Prostate gland (tissue), 2 donors: Measurements from ENCODE around the gene PDCD4. TPM values are rescaled to one million over a fixed set of nuclear protein-coding genes. Genes with fewer than 3 reads are reported as not detected.

Source experiments
- DNase-seq: peaks from one replicate; pipeline ENCODE4 v3.0.0-alpha.2; 2019; ENCODE audit warnings: low spot score
- H3K27ac ChIP-seq, 2 donors: fragments of 200-600 bp; sonication (generic); 2 replicates each; pipeline ENCODE4 v1.5.1; 2017 to 2019
- H3K27me3 ChIP-seq: fragments of 200-600 bp; sonication (generic); replicated peaks from 2 replicates; pipeline ENCODE4 v1.5.1; 2019; ENCODE audit not compliant: insufficient read depth
- H3K36me3 ChIP-seq, 2 donors: fragments of 200-600 bp; sonication (generic); 1 replicate in 1 of 2; 2 replicates in 1 of 2; pipeline versions ENCODE4 v1.5.1 to v1.8.1; 2017 to 2019
- H3K4me1 ChIP-seq: fragments of 200-600 bp; sonication (generic); replicated peaks from 2 replicates; pipeline ENCODE4 v1.5.1; 2019
- H3K4me3 ChIP-seq, 2 donors: fragments of 200-600 bp; sonication (generic); 2 replicates each; pipeline ENCODE4 v1.5.1; 2017 to 2019
- H3K9me3 ChIP-seq: fragments of 200-600 bp; sonication (generic); 2 replicates; pipeline ENCODE4 v1.5.1; 2017
- CTCF ChIP-seq, 4 experiments: fragments of 200-600 bp in 2 of 4; fragments of 450-650 bp in 2 of 4; sonication (generic) in 2 of 4; IDR thresholded peaks; 1 replicate in 3 of 4; 2 replicates in 1 of 4; pipeline ENCODE4 v1.5.1; 2016 to 2019; ENCODE audit warnings: antibody characterized with exemption in 4 of 4, mild to moderate bottlenecking in 2 of 4, moderate library complexity in 2 of 4
- POLR2A ChIP-seq: fragments of 450-650 bp; IDR thresholded peaks from one replicate; pipeline ENCODE4 v1.6.1; 2016; ENCODE audit warnings: antibody characterized with exemption, mild to moderate bottlenecking
- POLR2AphosphoS5 ChIP-seq: sonication (generic); formaldehyde crosslinking; IDR thresholded peaks from one replicate; pipeline ENCODE4 v1.6.1; 2017; ENCODE audit warnings: antibody characterized with exemption
- WGBS: methylation state at CpG from one replicate; pipeline ENCODE4 v1.1.5; 2018; 5-methylcytosine and 5-hydroxymethylcytosine counted together
- intact Hi-C: fragments of 100-400 bp; cut with DNase I; formaldehyde crosslinking; loops from one replicate; pipeline ENCODE4 v1.14.2; 2022
- total RNA-seq, 2 donors: library from RNA; depleted of rRNA; stranded (reverse); fragments of >200 nt; gene quantifications; one replicate each; pipeline ENCODE4 v1.1.0, GENCODE V29; 2016

The PDCD4 gene
- total RNA-seq, 2 donors from 2014 or later, result 104 to 120 TPM

GRCh38 chr10:110936757-110937156 is 65.0 kb downstream of the PDCD4 start:
- TF ChIP-seq CTCF (IDR thresholded peaks at IDR 0.05) (no peak), POLR2A (no peak), POLR2AphosphoS5 (no peak)
- H3K4me1 ChIP-seq, result no peaks in the 10 kb centered on the region
- no peak for DNase-seq
- H3K27ac ChIP-seq, result no peak overlapping the region
- H3K27me3 ChIP-seq, result no peaks in the 10 kb centered on the region
- 98% methylated on average over 18 of the region's 18 CpGs for WGBS
- H3K36me3 ChIP-seq, result no peaks in the 10 kb centered on the region
- no peaks in the 10 kb centered on the region for H3K9me3 ChIP-seq
- H3K4me3 ChIP-seq, result no peak overlapping the region
- intact Hi-C loops, result no loop called here

GRCh38 chr10:110939419-110939818 is 67.7 kb downstream of the PDCD4 start:
- intact Hi-C loops, result no loop called here
- no peaks in the 10 kb centered on the region for H3K9me3 ChIP-seq
- no peak for DNase-seq
- H3K36me3 ChIP-seq, result no peaks in the 10 kb centered on the region
- no peaks in the 10 kb centered on the region for H3K4me1 ChIP-seq
- TF ChIP-seq POLR2A (no peak), POLR2AphosphoS5 (no peak), CTCF (IDR thresholded peaks at IDR 0.05) (no peak)
- 97% methylated on average over 4 of the region's 4 CpGs for WGBS
- H3K4me3 ChIP-seq, result no peak overlapping the region
- no peaks in the 10 kb centered on the region for H3K27me3 ChIP-seq
- H3K27ac ChIP-seq, result no peak overlapping the region

GRCh38 chr10:110944792-110945396 is 73.2 kb downstream of the PDCD4 start:
- Histone ChIP-seq H3K36me3 (no peaks in the 10 kb centered on the region), H3K4me1 (no peaks in the 10 kb centered on the region), H3K27me3 (no peaks in the 10 kb centered on the region), H3K4me3 (no peak overlapping the region), H3K9me3 (no peaks in the 10 kb centered on the region), H3K27ac (no peak overlapping the region)
- no peak for DNase-seq
- 87% methylated on average over 5 of the region's 5 CpGs for WGBS
- intact Hi-C loops, result no loop called here
- TF ChIP-seq CTCF (IDR thresholded peaks at IDR 0.05) (no peak), POLR2A (no peak), POLR2AphosphoS5 (no peak)

GRCh38 chr10:110946496-110946895 is 74.8 kb downstream of the PDCD4 start:
- no peak overlapping the region for H3K27ac ChIP-seq
- no peak for DNase-seq
- no peak overlapping the region for H3K4me3 ChIP-seq
- H3K27me3 ChIP-seq, result no peaks in the 10 kb centered on the region
- no peaks in the 10 kb centered on the region for H3K36me3 ChIP-seq
- 78% methylated on average over 1 of the region's 1 CpG for WGBS
- TF ChIP-seq POLR2AphosphoS5 (no peak), POLR2A (no peak), CTCF (IDR thresholded peaks at IDR 0.05) (no peak)
- intact Hi-C loops, result no loop called here
- no peaks in the 10 kb centered on the region for H3K9me3 ChIP-seq
- H3K4me1 ChIP-seq, result no peaks in the 10 kb centered on the region

GRCh38 chr10:110947061-110947595 is 75.4 kb downstream of the PDCD4 start:
- H3K4me1 ChIP-seq, result no peaks in the 10 kb centered on the region
- TF ChIP-seq POLR2A (no peak), POLR2AphosphoS5 (no peak), CTCF (IDR thresholded peaks at IDR 0.05) (no peak)
- no peak overlapping the region for H3K27ac ChIP-seq
- no peak for DNase-seq
- 63% methylated on average over 3 of the region's 4 CpGs for WGBS
- no peak overlapping the region for H3K4me3 ChIP-seq
- H3K9me3 ChIP-seq, result no peaks in the 10 kb centered on the region
- H3K27me3 ChIP-seq, result no peaks in the 10 kb centered on the region
- H3K36me3 ChIP-seq, result no peaks in the 10 kb centered on the region
- intact Hi-C loops, result no loop called here
